ENCODE results near the gene TNFRSF25. TPM values are rescaled to one million over a fixed set of nuclear protein-coding genes. Genes with fewer than 3 reads are reported as not detected.

TNFRSF25 gene
- total RNA-seq, 1 experiment from 2014 or later = 19.4 TPM

- no peaks in the 10 kb centered on the region for H3K9me3 ChIP-seq (ENCODE audit: control insufficient read depth, low read depth, low read length)
- H2BK15ac ChIP-seq (ENCODE audit: low read depth, low read length) = no peak overlapping the region
- no peaks in the 10 kb centered on the region for H4K20me1 ChIP-seq (ENCODE audit: control insufficient read depth, insufficient read depth, insufficient read length)
- H3K4me3 Mint-ChIP-seq = no peak overlapping the region
- no peak overlapping the region for H2BK20ac ChIP-seq (ENCODE audit: low read depth, low read length, poor library complexity, severe bottlenecking)
- no peak overlapping the region for H4K91ac ChIP-seq (ENCODE audit: insufficient read length, low read depth, low read length)
- no peak overlapping the region for H3K18ac ChIP-seq (ENCODE audit: insufficient read length, low read depth, low read length)
- no peak overlapping the region for H3K56ac ChIP-seq (ENCODE audit: insufficient read length, low read depth, low read length)
- H4K5ac ChIP-seq (ENCODE audit: insufficient read length, low read depth, low read length) = no peak overlapping the region
- no peak overlapping the region for H3K4ac ChIP-seq (ENCODE audit: low read depth, low read length)
- no peaks in the 10 kb centered on the region for H3K79me2 ChIP-seq (ENCODE audit: insufficient read depth, low read length)
- H3K14ac ChIP-seq (ENCODE audit: insufficient read depth, low read length) = no peak overlapping the region
- DNase-seq = no peak
- no peak overlapping the region for H3K23ac ChIP-seq (ENCODE audit: insufficient read length, low read depth, low read length)
- no peak overlapping the region for H3K4me2 ChIP-seq (ENCODE audit: insufficient read depth, insufficient read length, low read length)
- H3K79me1 ChIP-seq (ENCODE audit: insufficient read depth, low read depth, low read length, poor library complexity, severe bottlenecking) = no peaks in the 10 kb centered on the region
- H2AK5ac ChIP-seq (ENCODE audit: insufficient read length, low read length) = no peak overlapping the region
- H3K27ac ChIP-seq (ENCODE audit: insufficient read length, low read depth, low read length) = no peak overlapping the region
- H3T11ph ChIP-seq (ENCODE audit: low read length) = no peak overlapping the region
- no peak overlapping the region for H2BK5ac ChIP-seq (ENCODE audit: insufficient read length, low read length)
- no peak overlapping the region for H2BK120ac ChIP-seq (ENCODE audit: low read depth, low read length, poor library complexity, severe bottlenecking)
- no peak overlapping the region for H3K27ac Mint-ChIP-seq
- peaks cover 22% of the 10 kb centered on the region; the same call in 1 of the 2 replicates for H3K27me3 ChIP-seq (ENCODE audit: insufficient read depth, low read length)
- H3K9me3 Mint-ChIP-seq = no peaks in the 10 kb centered on the region; a peak in 2 of 5 replicates
- no peak overlapping the region for H3K9ac ChIP-seq (ENCODE audit: extremely low read depth, insufficient read length, low read length)
- H2AFZ ChIP-seq (ENCODE audit: low read length) = no peak overlapping the region
- no peak overlapping the region for H2BK12ac ChIP-seq (ENCODE audit: insufficient read length, low read depth, low read length)
- H4K8ac ChIP-seq (replicated peaks; ENCODE audit: insufficient read length, low read depth, low read length) = no peak overlapping the region
- peaks cover 3% of the 10 kb centered on the region; the same call in 1 of the 2 replicates for H3K4me1 ChIP-seq (ENCODE audit: insufficient read depth, low read length)
- peaks cover 18 to 22% of the 10 kb centered on the region in 2 experiments for H3K4me1 Mint-ChIP-seq
- no peaks in the 10 kb centered on the region for H3K36me3 Mint-ChIP-seq (ENCODE audit: insufficient read depth in 1 of 3, low read depth in 3 of 3)
- no peak for TF ChIP-seq CTCF (conservative IDR thresholded peaks at IDR 0.05)
- WGBS (ENCODE audit: extremely low coverage, insufficient read length, low lambda C conversion rate) = no CpG with 5 or more reads among the region's 6 CpGs
- H3K27me3 Mint-ChIP-seq (ENCODE audit: low read depth) = peaks cover 84% of the 10 kb centered on the region
- H3K23me2 ChIP-seq (ENCODE audit: insufficient read length, low read depth, low read length, poor library complexity, severe bottlenecking) = no peaks in the 10 kb centered on the region
Measured at GRCh38 chr1:6412896-6413295, 53.1 kb downstream of the TNFRSF25 start.

Small RNAs within 50 kb of the gene (microRNA-seq; reads per million reads assigned to microRNA genes)
- gene MIR4252 (ENCODE audit: borderline microRNAs expressed) = not detected

Other genes starting within 250 kb of the TNFRSF25 start
- gene ICMT, start 230.2 kb downstream of the TNFRSF25 start, total RNA-seq (2021) = 107 and 114 TPM in 2 replicates
- 89.9 and 93.4 TPM in 2 replicates for gene HES3, start 222.0 kb downstream of the TNFRSF25 start, total RNA-seq (2021)
- 8.9 and 9.6 TPM in 2 replicates for gene GPR153, start 205.1 kb downstream of the TNFRSF25 start, total RNA-seq (2021)
- gene ACOT7, start 72.4 kb downstream of the TNFRSF25 start, total RNA-seq (2021) = 85.2 and 87.4 TPM in 2 replicates
- gene HES2, start 46.3 kb downstream of the TNFRSF25 start, total RNA-seq (2021) = 0.81 and 1.2 TPM in 2 replicates
- gene ESPN, start 41.4 kb downstream of the TNFRSF25 start, total RNA-seq (2021) = 53.1 and 59.3 TPM in 2 replicates
- gene PLEKHG5, start 25.5 kb upstream of the TNFRSF25 start, total RNA-seq (2021) = 20.7 and 22.3 TPM in 2 replicates
- gene NOL9, start 88.3 kb upstream of the TNFRSF25 start, total RNA-seq (2021) = 49.4 and 50.4 TPM in 2 replicates
- gene TAS1R1, start 89.1 kb upstream of the TNFRSF25 start, total RNA-seq (2021) = not detected in 2 replicates
- gene ZBTB48, start 113.8 kb upstream of the TNFRSF25 start, total RNA-seq (2021) = 30.3 and 33.2 TPM in 2 replicates
- gene KLHL21, start 136.7 kb upstream of the TNFRSF25 start, total RNA-seq (2021) = 31.9 and 32.7 TPM in 2 replicates
- 55.8 and 56.4 TPM in 2 replicates for gene PHF13, start 147.6 kb upstream of the TNFRSF25 start, total RNA-seq (2021)
- 14.0 and 15.3 TPM in 2 replicates for gene THAP3, start 158.7 kb upstream of the TNFRSF25 start, total RNA-seq (2021)
- 88.5 and 91.8 TPM in 2 replicates for gene DNAJC11, start 235.6 kb upstream of the TNFRSF25 start, total RNA-seq (2021)

All from H9 (cell line).